T-cell (primary cell): Measurements from ENCODE around the gene ZNF146. TPM values are rescaled to one million over a fixed set of nuclear protein-coding genes. Genes with fewer than 3 reads are reported as not detected.
"Not testable (repeated sequence)": the region's sequence is repeated elsewhere in the genome, so short reads cannot be mapped to it uniquely, and the experiment has no call there.

Source experiments
- ATAC-seq, 4 experiments: fragments of 200-7000 bp in 3 of 4; fragments of 150-1000 bp in 1 of 4; cut with Tn5 transposase; replicated peaks in 1 of 4; 1 replicate in 3 of 4; 2 replicates in 1 of 4; pipeline ENCODE4 v1.10.0; 2021; ENCODE audit warnings: moderate library complexity in 3 of 4, mild to moderate bottlenecking in 2 of 4, moderate number of reproducible peaks in 1 of 4
- CTCF ChIA-PET, 2 donors: fragments of 300-600 bp; sonication (Branson Sonifier 250); formaldehyde crosslinking; loops; one replicate each; lab custom pipeline; 2022; ENCODE audit warnings: antibody characterized with exemption in 2 of 2; lab: Charles Lee
- POLR2A ChIA-PET, 2 donors: fragments of 300-600 bp; sonication (Branson Sonifier 250); formaldehyde crosslinking; loops; one replicate each; lab custom pipeline; 2022; ENCODE audit warnings: antibody characterized with exemption in 2 of 2; lab: Charles Lee
- DNase-seq, 35 experiments: peaks; one replicate each; pipeline versions ENCODE4 v3.0.0 to v3.0.0-alpha.2; 2013 to 2023
- H3K27ac ChIP-seq: one replicate; pipeline ENCODE4 v1.5.1; 2013; ENCODE audit warnings: low read length
- H3K27me3 ChIP-seq, 2 experiments: replicated peaks in 1 of 2; 1 replicate in 1 of 2; 2 replicates in 1 of 2; pipeline versions ENCODE4 v1.6.1 to v1.7.0; 2013; ENCODE audit warnings: low read length in 1 of 2, mixed read lengths in 1 of 2; ENCODE audit not compliant: control insufficient read depth in 2 of 2, insufficient read depth in 2 of 2; ENCODE audit errors: extremely low read depth in 1 of 2
- H3K36me3 ChIP-seq, 2 donors: 1 replicate in 1 of 2; 2 replicates in 1 of 2; pipeline versions ENCODE4 v1.6.1 to v1.7.0; 2013; ENCODE audit warnings: low read length in 1 of 2; ENCODE audit not compliant: control insufficient read depth in 2 of 2, insufficient read depth in 1 of 2; ENCODE audit errors: extremely low read depth in 1 of 2
- H3K4me1 ChIP-seq, 2 experiments: 1 replicate in 1 of 2; 2 replicates in 1 of 2; pipeline versions ENCODE4 v1.6.1 to v1.7.0; 2013; ENCODE audit warnings: low read length in 2 of 2, mixed read lengths in 1 of 2; ENCODE audit not compliant: insufficient read depth in 2 of 2, control insufficient read depth in 1 of 2; ENCODE audit errors: extremely low read depth in 1 of 2
- H3K4me3 ChIP-seq, 2 donors: 1 replicate in 1 of 2; 2 replicates in 1 of 2; pipeline versions ENCODE4 v1.5.1 to v1.7.0; 2013; ENCODE audit warnings: mild to moderate bottlenecking in 2 of 2, low read length in 1 of 2, moderate library complexity in 1 of 2; ENCODE audit not compliant: control insufficient read depth in 1 of 2; ENCODE audit errors: extremely low read depth in 1 of 2
- H3K9me3 ChIP-seq: 2 replicates; pipeline ENCODE4 v1.7.0; 2013
- H3K27ac Mint-ChIP-seq, 2 donors: one replicate each; pipeline ENCODE4 v1.8.0; 2020 to 2021; ENCODE audit warnings: mild to moderate bottlenecking in 2 of 2, mixed read lengths in 2 of 2
- H3K27me3 Mint-ChIP-seq, 2 donors: one replicate each; pipeline ENCODE4 v1.8.0; 2021 to 2022; ENCODE audit warnings: mixed read lengths in 2 of 2
- H3K36me3 Mint-ChIP-seq: one replicate; pipeline ENCODE4 v1.8.0; 2021; ENCODE audit warnings: mixed read lengths
- H3K4me1 Mint-ChIP-seq, 3 donors: one replicate each; pipeline ENCODE4 v1.8.0; 2020 to 2022; ENCODE audit warnings: mixed read lengths in 3 of 3, mild to moderate bottlenecking in 1 of 3
- H3K4me3 Mint-ChIP-seq, 3 donors: one replicate each; pipeline ENCODE4 v1.8.0; 2020 to 2022; ENCODE audit warnings: mild to moderate bottlenecking in 3 of 3, mixed read lengths in 3 of 3, moderate library complexity in 3 of 3
- H3K9me3 Mint-ChIP-seq, 3 donors: one replicate each; pipeline ENCODE4 v1.8.0; 2020 to 2022; ENCODE audit warnings: mixed read lengths in 3 of 3
- WGBS: methylation state at CpG from one replicate; pipeline ENCODE4 v1.1.5; 2013; ENCODE audit warnings: missing lambda C conversion rate; ENCODE audit not compliant: insufficient coverage; 5-methylcytosine and 5-hydroxymethylcytosine counted together
- total RNA-seq, 35 experiments: library from RNA in 6 of 35; stranded (reverse) in 6 of 35; fragments of 120-200 nt in 1 of 35; gene quantifications; one replicate each; pipeline versions ENCODE4 v1.2.1 to v1.2.4 and lab custom pipeline; 2013 to 2026

The ZNF146 gene
- total RNA-seq = 10 to 100 TPM; 24.4 to 63.2 (median 61.1) TPM
- 89.6 TPM for total RNA-seq (2013)
- total RNA-seq (lab: John Stamatoyannopoulos, UW) = 57.0 to 287 (median 165) reads per million in 29 experiments

GRCh38 chr19:36214386-36215275 lies at the start of gene ZNF146, which contains the start of gene ZNF565:
Gene ZNF146 (plus strand): TSS chr19:36215106. CDS start chr19:36236441, 21,335 bp downstream.
Gene ZNF565 (minus strand): TSS chr19:36214665. CDS start chr19:36201985, 12,680 bp downstream.
- no peak within 1 kb of the TSS for H3K4me3 Mint-ChIP-seq
- DNase-seq = peak; percentile 89 to 98 (median 95)
- H3K4me1 Mint-ChIP-seq = peaks cover 14 to 30% (median 30%) of the 10 kb centered on the region in 3 donors
- ChIA-PET POLR2A (interaction anchor here (0.6 to 1.2 kb wide), 4 partner anchors 100 to 473 kb away, joined by 3 read pairs; partner anchors contain the start of genes POLR2I (in 1 of the 2), ZNF529 (in 1 of the 2) and ZNF567 (in 1 of the 2)), CTCF (interaction anchor here in 1 of 2 donors (0.6 to 1.3 kb wide), 3 partner anchors 87 to 1214 kb away, joined by 3 to 7 read pairs (median 3); no protein-coding TSS in a partner anchor)
- under 1% methylated on average over 65 of the region's 73 CpGs for WGBS
- peak within 1 kb of the TSS; percentile 94 to 96 for H3K4me3 ChIP-seq
- no peaks in the 10 kb centered on the region for H3K9me3 Mint-ChIP-seq
- peak within 1 kb of the TSS; percentile 99 for H3K27ac ChIP-seq
- peaks cover 2 to 6% of the 10 kb centered on the region in 2 donors for H3K36me3 ChIP-seq
- ATAC-seq = peak; percentile 88 to 93 (median 91)
- peaks cover 12 to 39% of the 10 kb centered on the region in 2 experiments for H3K4me1 ChIP-seq
- no peaks in the 10 kb centered on the region for H3K27me3 ChIP-seq
- H3K36me3 Mint-ChIP-seq = peaks cover 12% of the 10 kb centered on the region
- H3K27me3 Mint-ChIP-seq = no peaks in the 10 kb centered on the region
- no peak within 1 kb of the TSS for H3K27ac Mint-ChIP-seq
- no peaks in the 10 kb centered on the region for H3K9me3 ChIP-seq

- ChIA-PET POLR2A (no interaction called here), CTCF (interaction anchor here (0.5 to 1.3 kb wide), 6 partner anchors 38 to 1261 kb away, joined by 3 to 8 read pairs (median 4); no protein-coding TSS in a partner anchor)
- no peaks in the 10 kb centered on the region for H3K9me3 ChIP-seq
- Mint-ChIP-seq H3K36me3 (no peaks in the 10 kb centered on the region), H3K27ac (no peak overlapping the region), H3K9me3 (no peaks in the 10 kb centered on the region), H3K4me3 (no peak overlapping the region), H3K27me3 (no peaks in the 10 kb centered on the region), H3K4me1 (peaks cover 4% of the 10 kb centered on the region in 3 donors)
- no peaks in the 10 kb centered on the region for H3K36me3 ChIP-seq
- no peaks in the 10 kb centered on the region for H3K27me3 ChIP-seq
- no peak overlapping the region for H3K4me3 ChIP-seq
- 92% methylated on average over 8 of the region's 9 CpGs for WGBS
- ATAC-seq (no peak), DNase-seq (no peak)
- peaks cover 0 to 5% of the 10 kb centered on the region in 2 experiments for H3K4me1 ChIP-seq
- H3K27ac ChIP-seq = no peak overlapping the region
Observed at GRCh38 chr19:36169084-36169760, 45.7 kb upstream of the ZNF146 start.

- Histone ChIP-seq H3K27me3 (no peaks in the 10 kb centered on the region), H3K4me3 (no peak overlapping the region), H3K27ac (no peak overlapping the region), H3K4me1 (peaks cover 0 to 5% of the 10 kb centered on the region in 2 experiments), H3K36me3 (no peaks in the 10 kb centered on the region), H3K9me3 (no peaks in the 10 kb centered on the region)
- Mint-ChIP-seq H3K27ac (no peak overlapping the region), H3K4me1 (peaks cover 4% of the 10 kb centered on the region in 3 donors), H3K27me3 (no peaks in the 10 kb centered on the region), H3K9me3 (no peaks in the 10 kb centered on the region), H3K36me3 (no peaks in the 10 kb centered on the region), H3K4me3 (no peak overlapping the region)
- ATAC-seq (no peak), DNase-seq (no peak)
- WGBS = 80% methylated on average over 1 of the region's 5 CpGs
- ChIA-PET CTCF (interaction anchor here (0.7 to 1.2 kb wide), 3 partner anchors 43 to 1158 kb away, joined by 3 to 7 read pairs (median 6); no protein-coding TSS in a partner anchor), POLR2A (no interaction called here)
Observed at GRCh38 chr19:36172852-36173251, 42.1 kb upstream of the ZNF146 start.

- H3K4me1 Mint-ChIP-seq, POLR2A ChIA-PET, DNase-seq, H3K27ac Mint-ChIP-seq, H3K27me3 Mint-ChIP-seq, H3K27ac ChIP-seq, H3K4me3 ChIP-seq, H3K9me3 ChIP-seq, H3K36me3 ChIP-seq, ATAC-seq, H3K4me1 ChIP-seq, H3K27me3 ChIP-seq, H3K4me3 Mint-ChIP-seq, H3K9me3 Mint-ChIP-seq, H3K36me3 Mint-ChIP-seq: not testable (repeated sequence)
- CTCF ChIA-PET = interaction anchor here (0.6 kb wide), 4 partner anchors 9 to 1157 kb away, joined by 3 to 5 read pairs (median 3); no protein-coding TSS in a partner anchor
- 83% methylated on average over 1 of the region's 8 CpGs for WGBS
Observed at GRCh38 chr19:36173846-36174245, 41.1 kb upstream of the ZNF146 start.

- H3K27ac ChIP-seq, ATAC-seq, H3K4me1 Mint-ChIP-seq, DNase-seq, POLR2A ChIA-PET, H3K9me3 ChIP-seq, H3K4me3 Mint-ChIP-seq, H3K27me3 Mint-ChIP-seq, H3K4me1 ChIP-seq, H3K27ac Mint-ChIP-seq, H3K9me3 Mint-ChIP-seq, H3K4me3 ChIP-seq, H3K27me3 ChIP-seq, CTCF ChIA-PET: not testable (repeated sequence)
- H3K36me3 ChIP-seq = peaks cover 5 to 13% of the 10 kb centered on the region in 2 donors
- peaks cover 12% of the 10 kb centered on the region for H3K36me3 Mint-ChIP-seq
- WGBS = no CpG with 5 or more reads among the region's 2 CpGs
Observed at GRCh38 chr19:36179077-36179476, 35.8 kb upstream of the ZNF146 start.
